Fibroblast of mammary gland (primary cell): ENCODE results near the gene TSC2.

Source experiments
- DNase-seq: peaks from one replicate; pipeline ENCODE4 v3.0.0-alpha.2; 2010; ENCODE audit warnings: low read depth
- H3K4me3 ChIP-seq: 2 replicates; pipeline ENCODE4 v1.5.1; 2011; ENCODE audit warnings: low read depth, mild to moderate bottlenecking, low read length, moderate library complexity; ENCODE audit not compliant: control insufficient read depth
- CTCF ChIP-seq: conservative IDR thresholded peaks from 2 replicates; pipeline ENCODE4 v1.5.1; 2011; ENCODE audit warnings: low read depth, low read length, inconsistent platforms; ENCODE audit not compliant: control insufficient read depth, insufficient read depth

Gene TSC2

GRCh38 chr16:2040041-2040786 is 7.6 kb upstream of the TSC2 start:
- H3K4me3 ChIP-seq: no peak overlapping the region
- no peak for DNase-seq
- no peak for TF ChIP-seq CTCF

- no peak overlapping the region for H3K4me3 ChIP-seq
- no peak for DNase-seq
- TF ChIP-seq CTCF: no peak
These were observed 6.8 kb upstream of the TSC2 start for GRCh38 chr16:2040787-2041522.

GRCh38 chr16:2042171-2042985 is 5.4 kb upstream of the TSC2 start:
- DNase-seq: no peak
- TF ChIP-seq CTCF: no peak
- no peak overlapping the region for H3K4me3 ChIP-seq

GRCh38 chr16:2042986-2043666 is 4.7 kb upstream of the TSC2 start:
- no peak for TF ChIP-seq CTCF
- H3K4me3 ChIP-seq: no peak overlapping the region
- DNase-seq: no peak

GRCh38 chr16:2043667-2044451 is 3.9 kb upstream of the TSC2 start:
- TF ChIP-seq CTCF: no peak
- no peak overlapping the region for H3K4me3 ChIP-seq
- DNase-seq: no peak
